NCI-H345 treated with DMSO at 0.1 percent for 48 hours (cell line): Measurements from ENCODE around the gene NTRK1.

Experiments
- DNase-seq: peaks from one replicate; lab custom pipeline; 2025; ENCODE audit not compliant: unreplicated experiment; lab: John Stamatoyannopoulos, UW

Gene NTRK1

GRCh38 chr1:156836892-156837291 lies 23.8 kb upstream of the NTRK1 start:
- no peak for DNase-seq

DNA sequence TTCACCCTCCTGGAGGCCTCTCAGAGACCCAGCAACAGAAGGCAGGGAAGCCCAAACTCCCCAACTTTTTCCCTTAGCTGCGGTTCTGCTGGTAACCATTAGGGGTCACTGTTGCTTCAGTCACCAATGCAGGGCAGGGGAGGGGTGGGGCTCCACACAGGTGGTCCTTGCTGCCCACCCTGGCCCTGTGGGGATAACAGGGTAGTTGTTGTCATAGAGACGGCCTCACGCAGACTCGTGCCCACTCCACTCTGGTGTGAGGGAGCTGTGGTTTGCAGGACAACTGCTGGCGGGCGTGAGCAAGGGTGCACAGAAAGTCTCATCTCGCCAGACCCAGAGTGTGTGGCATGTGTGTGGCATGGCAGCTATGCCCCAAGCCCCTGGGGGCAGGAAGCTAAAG lies 21.7 kb upstream of the NTRK1 start:
- no peak for DNase-seq

DNA sequence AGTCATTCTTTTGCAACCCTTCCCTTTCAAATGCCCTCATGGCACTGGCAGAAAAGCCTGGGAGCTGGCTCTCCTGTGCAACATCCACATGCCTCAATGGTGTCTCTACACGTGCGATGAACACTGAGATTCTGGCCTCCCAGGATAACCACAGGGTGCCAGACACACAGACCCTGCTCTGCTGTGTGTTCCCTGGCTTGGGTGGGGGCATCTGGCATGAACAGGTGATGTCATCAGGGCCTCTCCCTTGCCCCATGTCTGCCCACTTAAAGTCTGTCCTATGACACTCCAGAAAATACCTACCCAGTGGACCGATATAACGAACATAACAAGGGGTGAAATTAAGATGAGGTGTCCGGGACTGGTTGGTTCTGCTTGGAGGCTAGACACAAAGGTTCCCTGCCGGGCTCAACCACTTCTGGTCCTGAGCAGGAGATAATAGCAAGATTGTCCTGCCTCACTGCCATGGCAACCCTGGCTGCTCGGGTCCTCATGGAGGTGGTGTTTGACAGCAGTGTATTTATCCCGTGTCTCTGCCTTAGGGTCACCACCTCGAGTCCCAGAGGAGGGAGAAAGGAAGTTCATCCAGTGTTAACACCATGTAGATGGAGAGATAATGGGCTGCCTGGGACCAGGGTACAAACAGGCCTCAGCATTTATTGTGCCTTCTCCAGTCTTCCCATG lies 21.1 kb upstream of the NTRK1 start:
- DNase-seq = no peak

DNA sequence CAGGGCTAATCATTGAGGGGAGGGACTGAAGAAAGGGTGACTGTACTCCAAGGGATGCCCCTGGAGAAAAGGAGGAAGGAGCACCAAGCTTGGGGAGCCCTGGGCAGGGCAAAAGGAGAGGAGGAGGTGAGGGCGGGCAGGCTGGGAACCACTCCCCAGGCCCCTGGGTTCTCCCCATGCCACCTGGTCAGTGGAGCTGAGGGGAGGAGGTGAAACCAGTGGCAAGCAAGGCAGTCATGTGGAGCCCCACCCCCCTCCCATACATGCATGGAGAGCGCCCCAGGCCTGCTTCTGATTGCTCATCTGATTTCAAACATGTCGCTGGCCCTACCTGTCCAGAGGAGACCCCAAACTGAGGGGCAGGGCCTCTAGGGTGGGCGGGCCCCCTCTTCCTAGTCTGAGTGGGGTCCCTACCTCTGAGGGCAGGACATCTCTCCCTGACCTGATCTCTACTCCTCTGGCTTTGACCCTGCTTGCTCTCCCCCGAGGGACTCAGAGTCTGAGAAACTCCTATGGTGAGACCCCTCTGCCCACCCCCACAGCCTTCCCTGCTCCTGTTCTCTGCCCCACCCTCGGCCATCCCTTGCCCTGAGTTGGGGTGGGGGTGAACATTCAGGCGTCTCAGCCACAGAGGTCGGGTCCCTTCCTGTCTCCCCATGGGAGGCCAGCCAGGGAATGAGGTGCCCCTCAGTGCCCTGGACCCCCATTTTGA lies 20.3 kb upstream of the NTRK1 start:
- DNase-seq = no peak

GRCh38 chr1:156840898-156841279 lies 19.8 kb upstream of the NTRK1 start:
- DNase-seq = no peak

GRCh38 chr1:156841295-156841855 lies 19.3 kb upstream of the NTRK1 start:
- no peak for DNase-seq

DNA sequence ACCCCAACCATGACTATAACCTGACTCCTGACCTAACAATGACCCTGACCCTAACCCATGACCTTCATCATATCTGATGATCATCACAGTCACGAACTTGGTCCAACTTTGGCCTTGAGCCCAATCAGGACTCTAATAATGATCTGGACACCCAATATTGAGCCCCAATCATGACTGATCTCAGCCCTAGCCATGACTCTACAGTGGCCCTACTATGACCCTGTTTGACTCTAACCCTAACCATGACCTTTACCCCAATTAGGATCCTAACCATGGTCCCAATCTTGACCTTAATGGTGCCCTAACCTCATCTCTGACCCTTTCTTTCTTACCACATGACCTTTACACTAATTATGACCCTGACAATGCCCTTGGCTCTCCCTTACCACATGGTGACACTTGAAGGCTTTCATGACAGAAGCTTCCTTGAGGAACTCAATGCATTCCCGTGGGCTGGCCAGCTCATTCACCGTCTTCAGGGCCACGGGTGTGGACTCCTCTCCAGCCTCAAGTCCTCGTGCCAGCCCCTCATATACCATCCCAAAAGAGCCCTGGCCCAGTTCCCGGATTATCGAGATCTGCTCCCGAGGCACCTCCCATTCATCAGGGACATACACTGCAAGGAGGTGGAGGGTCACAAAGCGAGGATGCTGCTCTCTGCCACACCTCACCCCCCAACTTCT lies 17.9 kb upstream of the NTRK1 start:
- no peak for DNase-seq

DNA sequence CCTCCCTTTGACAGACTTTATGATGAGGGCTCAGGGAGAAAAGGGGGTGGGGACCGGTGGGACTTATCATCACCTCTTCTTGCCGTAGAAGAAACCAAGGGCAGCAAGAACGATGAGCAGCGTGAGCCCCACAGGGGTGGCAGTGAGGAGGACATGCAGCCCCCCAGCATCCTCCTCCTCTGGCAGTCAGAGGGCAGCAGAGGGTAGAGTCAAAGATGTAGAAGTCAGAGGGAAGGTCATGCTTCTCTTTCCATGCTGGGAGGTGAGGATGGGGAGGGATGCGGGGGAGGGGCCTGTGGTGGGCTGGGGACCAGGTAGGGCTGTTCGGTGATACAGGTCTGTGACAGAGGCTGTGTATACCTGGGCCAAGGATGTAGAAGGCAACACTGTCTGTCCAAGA lies 16.6 kb upstream of the NTRK1 start:
- no peak for DNase-seq

- DNase-seq = no peak
Measured at GRCh38 chr1:156844638-156845037, 16.0 kb upstream of the NTRK1 start.

- no peak for DNase-seq
Measured at GRCh38 chr1:156845055-156845952, 15.4 kb upstream of the NTRK1 start.

DNA sequence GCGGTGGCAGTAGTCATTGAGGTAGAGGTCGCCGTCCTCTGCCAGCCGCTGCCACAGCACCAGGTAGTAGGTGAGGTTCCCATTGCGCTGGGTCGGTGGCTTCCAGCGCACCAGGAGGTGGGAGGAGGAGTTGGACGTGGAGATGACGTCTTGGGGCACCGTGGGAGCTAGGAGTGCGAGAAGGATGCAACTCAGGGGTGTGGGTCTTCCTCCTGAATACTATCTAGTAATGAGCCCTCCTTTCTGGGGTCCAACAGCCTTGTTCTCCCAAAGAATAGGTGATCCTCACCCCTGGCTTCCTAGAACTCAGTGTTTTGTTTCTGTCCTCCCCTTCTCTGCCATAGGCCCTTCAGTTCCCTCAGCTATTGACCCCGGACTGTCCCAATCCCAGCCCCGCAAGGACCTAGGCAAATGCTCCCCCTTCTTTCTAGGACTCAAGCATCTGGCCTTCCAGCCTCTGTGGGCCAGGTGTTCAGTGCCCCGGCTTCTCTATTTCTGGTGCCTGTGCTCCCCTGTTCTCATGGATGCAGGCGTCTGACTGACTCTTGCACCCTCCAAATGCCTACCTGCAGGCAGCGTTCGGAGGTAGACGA lies 14.6 kb upstream of the NTRK1 start:
- no peak for DNase-seq

DNA sequence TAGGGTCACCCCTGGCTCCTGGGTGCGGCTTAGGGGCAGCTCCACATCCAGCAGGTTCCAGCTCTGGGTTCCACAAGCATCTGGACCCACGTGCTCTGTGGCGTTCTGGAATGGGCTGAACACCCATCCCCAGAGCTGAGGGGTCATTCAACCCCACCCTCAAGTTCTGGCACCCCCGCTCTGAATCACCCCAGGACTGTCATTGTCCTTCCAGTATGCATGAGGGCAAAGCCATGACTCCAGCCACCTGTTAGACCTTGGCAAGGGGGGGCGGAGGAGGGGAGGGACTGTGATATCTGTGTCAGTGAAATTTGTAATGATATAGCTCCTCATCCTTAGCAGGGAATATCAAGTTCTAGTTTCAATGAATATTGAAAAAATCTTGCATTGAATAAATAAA lies 14.0 kb upstream of the NTRK1 start:
- DNase-seq = no peak

GRCh38 chr1:156847591-156848460 lies 12.8 kb upstream of the NTRK1 start:
- DNase-seq = no peak

DNA sequence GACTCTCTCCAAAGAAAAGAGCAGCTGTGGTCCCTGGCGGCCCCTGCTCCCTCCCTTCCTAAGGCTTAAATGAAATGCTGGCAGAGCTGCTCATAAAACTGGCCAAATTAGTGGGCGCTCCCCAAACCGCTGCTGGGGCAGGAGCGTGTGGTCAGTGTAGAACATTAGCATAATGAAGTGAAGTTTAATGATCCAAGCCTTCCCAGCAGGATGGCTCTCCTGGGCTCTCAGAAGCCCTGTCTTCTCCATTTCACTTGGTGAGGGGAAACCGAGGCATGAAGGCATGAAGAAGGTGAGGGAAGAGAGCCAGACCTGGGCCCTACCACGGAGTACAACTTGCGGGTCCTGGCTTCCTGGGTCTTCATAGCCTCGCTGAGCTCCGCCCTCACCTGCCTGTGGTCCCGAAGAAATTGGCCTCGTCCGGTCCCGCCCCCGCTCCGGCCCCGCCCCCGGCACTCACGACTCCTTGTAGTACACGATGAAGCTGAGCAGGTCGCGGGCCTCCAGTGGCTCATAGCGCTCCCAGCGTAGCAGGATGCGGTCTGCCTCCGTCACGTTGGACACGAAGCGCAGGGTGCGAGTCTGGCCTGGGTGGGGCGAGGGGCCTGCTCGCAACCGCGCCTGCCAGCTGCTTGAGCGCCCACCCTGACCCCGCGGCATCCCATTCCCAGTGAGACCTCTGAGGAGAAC lies 12.1 kb upstream of the NTRK1 start:
- DNase-seq = no peak

- no peak for DNase-seq
Measured at GRCh38 chr1:156849151-156849496, 11.5 kb upstream of the NTRK1 start.

GRCh38 chr1:156851779-156852417 lies 8.8 kb upstream of the NTRK1 start:
- no peak for DNase-seq

DNA sequence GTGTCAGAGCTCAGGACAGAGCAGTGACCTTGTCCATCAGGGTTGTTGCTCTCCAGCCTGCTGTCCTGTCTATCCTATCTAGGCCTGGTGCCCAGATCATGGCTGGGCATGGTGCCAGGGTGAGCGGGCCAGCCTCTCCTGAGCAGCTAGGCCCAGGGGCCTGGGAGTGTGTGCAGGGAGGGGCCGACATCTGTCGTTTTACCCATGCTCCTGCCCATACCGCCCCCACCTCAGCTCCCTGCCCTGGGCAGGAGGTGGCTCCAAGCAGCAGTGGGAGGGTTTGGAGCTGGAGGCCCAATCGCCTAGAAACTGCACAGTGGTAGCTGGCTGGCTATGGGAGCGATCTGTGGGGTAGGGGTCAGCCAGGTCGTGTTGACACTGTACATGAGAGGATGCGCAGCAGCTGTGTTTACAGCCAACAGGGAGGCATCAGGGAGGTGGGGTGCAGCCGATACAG lies 8.2 kb upstream of the NTRK1 start:
- DNase-seq = peak; percentile 60

- DNase-seq = no peak
Measured at GRCh38 chr1:156853761-156854160, 6.9 kb upstream of the NTRK1 start.

DNA sequence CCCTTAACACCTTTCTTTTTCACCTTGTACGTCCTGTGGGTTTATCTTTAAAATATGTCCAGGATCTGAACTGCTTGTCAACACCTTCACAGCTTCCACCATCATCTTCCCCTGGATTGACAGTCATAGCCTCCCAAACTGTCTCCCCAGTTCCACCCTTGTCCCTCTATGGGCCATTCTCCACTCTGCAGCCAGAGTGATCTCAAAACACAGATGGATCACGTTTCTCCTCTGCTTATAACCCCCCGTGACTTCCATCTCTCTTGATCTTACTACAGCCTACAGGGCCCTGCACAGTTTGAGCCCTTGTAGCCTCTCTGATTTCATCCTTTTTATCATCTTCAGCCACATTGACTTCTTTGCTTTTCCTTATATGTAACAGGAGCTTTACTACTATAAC lies 6.0 kb upstream of the NTRK1 start:
- no peak for DNase-seq
